Measurements from ENCODE around the gene RPL13. TPM values are rescaled to one million over a fixed set of nuclear protein-coding genes. Genes with fewer than 3 reads are reported as not detected.

RPL13 gene
- total and polyA plus RNA-seq, 10 of the 15 experiments (the other 5 are each of a cell fraction or from before 2014, with no cell fraction given) = 386 to 9,428 (median 2,486) TPM

GRCh38 chr16:89560378-89561141 lies at the start of gene RPL13 (continued):
- TF ChIP-seq IKZF2 (IDR thresholded peaks at IDR 0.05) = no peak
- no peak for TF ChIP-seq ATF2 (IDR thresholded peaks at IDR 0.05; ENCODE audit: low read length)
- TF ChIP-seq RELB (IDR thresholded peaks at IDR 0.05; ENCODE audit: low read depth) = peak; percentile 76; the same call in 1 of the 2 replicates
- peak; percentile 49; the same call in 1 of the 2 replicates for TF ChIP-seq NBN (IDR thresholded peaks at IDR 0.05)
- peak; percentile 9; the same call in 1 of the 2 replicates for TF ChIP-seq FOXM1 (IDR thresholded peaks at IDR 0.05; ENCODE audit: low read depth, low read length)
- TF ChIP-seq ZBED1 (IDR thresholded peaks at IDR 0.05; ENCODE audit: borderline replicate concordance) = peak; percentile 81
- no peak; the same call in none of the 2 replicates for TF ChIP-seq LARP7 (IDR thresholded peaks at IDR 0.05)
- no peak for TF ChIP-seq YBX1 (IDR thresholded peaks at IDR 0.05)
- TF ChIP-seq IRF3 (IDR thresholded peaks at IDR 0.05) = no peak; the same call in 1 of the 2 replicates
- peak; percentile 99; the same call in 1 of the 2 replicates for TF ChIP-seq POLR2AphosphoS2 (IDR thresholded peaks at IDR 0.05; ENCODE audit: low read depth, low read length)
- TF ChIP-seq USF2 (IDR thresholded peaks at IDR 0.05; ENCODE audit: borderline replicate concordance, low read depth, low read length) = no peak
- peak; percentile 58 for TF ChIP-seq SP1 (IDR thresholded peaks at IDR 0.05; ENCODE audit: low read depth, low read length)
- TF ChIP-seq HDAC2 (IDR thresholded peaks at IDR 0.05) = no peak
- TF ChIP-seq JUNB (IDR thresholded peaks at IDR 0.05) = no peak
- no peak for TF ChIP-seq BCL11A (IDR thresholded peaks at IDR 0.05; ENCODE audit: low read depth, low read length)
- no peak; the same call in 1 of the 2 replicates for TF ChIP-seq SIN3A (IDR thresholded peaks at IDR 0.05; ENCODE audit: low read depth, low read length)
- peak; percentile 83 for TF ChIP-seq GATAD2B (conservative IDR thresholded peaks at IDR 0.05; ENCODE audit: low read depth)
- TF ChIP-seq CEBPB (IDR thresholded peaks at IDR 0.05; ENCODE audit: borderline replicate concordance in 1 of 2, low read depth in 2 of 2, low read length in 2 of 2) = no peak; a peak in 1 of 4 replicates
- TF ChIP-seq MEF2A (IDR thresholded peaks at IDR 0.05; ENCODE audit: insufficient read depth, low read depth, low read length) = 0 out of 2 replicates have a peak, but pooled peaks have one; percentile 36
- no peak for TF ChIP-seq SUPT20H (IDR thresholded peaks at IDR 0.05; ENCODE audit: borderline replicate concordance, control insufficient read depth, low read depth, low read length)
- TF ChIP-seq FOXK2 (IDR thresholded peaks at IDR 0.05) = peak; percentile 76
- no peak; the same call in 1 of the 2 replicates for TF ChIP-seq JUND (IDR thresholded peaks at IDR 0.05; ENCODE audit: low read depth, low read length)
- no peak for TF ChIP-seq SREBF2 (IDR thresholded peaks at IDR 0.05; ENCODE audit: low read length)
- no peak for TF ChIP-seq STAT1 (conservative IDR thresholded peaks at IDR 0.05)
- no peak for TF ChIP-seq MTA3 (IDR thresholded peaks at IDR 0.05; ENCODE audit: borderline replicate concordance, low read length)
- peak; percentile 99 for TF ChIP-seq PML (IDR thresholded peaks at IDR 0.05; ENCODE audit: low read length)
- TF ChIP-seq EED (IDR thresholded peaks at IDR 0.05; ENCODE audit: low read depth) = no peak
